Measurements from ENCODE around the gene THSD7B.

THSD7B gene

GRCh38 chr2:136767030-136767429 is 1.7 kb downstream of the THSD7B start:
- Mint-ChIP-seq H3K27me3 (peaks cover 54% of the 10 kb centered on the region), H3K27ac (ENCODE audit: low read depth) (no peak overlapping the region), H3K36me3 (ENCODE audit: insufficient read depth) (no peaks in the 10 kb centered on the region), H3K9me3 (no peaks in the 10 kb centered on the region), H3K4me3 (no peak overlapping the region), H3K4me1 (peaks cover 6% of the 10 kb centered on the region)
- no peak for DNase-seq (ENCODE audit: low spot score in 2 of 2)
- ATAC-seq (replicated peaks; ENCODE audit: extremely low read depth, poor library complexity, severe bottlenecking): no peak

- no peak overlapping the region for H3K27ac Mint-ChIP-seq (ENCODE audit: low read depth)
- ATAC-seq (replicated peaks; ENCODE audit: extremely low read depth, poor library complexity, severe bottlenecking) (no peak), DNase-seq (ENCODE audit: low spot score in 2 of 2) (no peak)
- peaks cover 25% of the 10 kb centered on the region for H3K27me3 Mint-ChIP-seq
- no peaks in the 10 kb centered on the region for H3K36me3 Mint-ChIP-seq (ENCODE audit: insufficient read depth)
- no peaks in the 10 kb centered on the region for H3K9me3 Mint-ChIP-seq
- H3K4me1 Mint-ChIP-seq: peaks cover 1% of the 10 kb centered on the region
- no peak overlapping the region for H3K4me3 Mint-ChIP-seq
Observed at GRCh38 chr2:136769871-136770270, 4.5 kb downstream of the THSD7B start.

GRCh38 chr2:136770384-136770783 is 5.0 kb downstream of the THSD7B start:
- H3K4me3 Mint-ChIP-seq: no peak overlapping the region
- DNase-seq (ENCODE audit: low spot score in 2 of 2): no peak
- no peaks in the 10 kb centered on the region for H3K4me1 Mint-ChIP-seq
- peaks cover 22% of the 10 kb centered on the region for H3K27me3 Mint-ChIP-seq
- no peaks in the 10 kb centered on the region for H3K9me3 Mint-ChIP-seq
- no peak overlapping the region for H3K27ac Mint-ChIP-seq (ENCODE audit: low read depth)
- H3K36me3 Mint-ChIP-seq (ENCODE audit: insufficient read depth): no peaks in the 10 kb centered on the region
- no peak for ATAC-seq (replicated peaks; ENCODE audit: extremely low read depth, poor library complexity, severe bottlenecking)

GRCh38 chr2:136777391-136777790 is 12.0 kb downstream of the THSD7B start:
- Mint-ChIP-seq H3K27ac (ENCODE audit: low read depth) (no peak overlapping the region), H3K9me3 (peaks cover 9% of the 10 kb centered on the region), H3K36me3 (ENCODE audit: insufficient read depth) (no peaks in the 10 kb centered on the region), H3K4me1 (no peaks in the 10 kb centered on the region), H3K4me3 (no peak overlapping the region), H3K27me3 (peaks cover 10% of the 10 kb centered on the region)
- DNase-seq (ENCODE audit: low spot score in 2 of 2) (no peak), ATAC-seq (replicated peaks; ENCODE audit: extremely low read depth, poor library complexity, severe bottlenecking) (no peak)

GRCh38 chr2:136783856-136784255 is 18.5 kb downstream of the THSD7B start:
- Mint-ChIP-seq H3K36me3 (ENCODE audit: insufficient read depth) (no peaks in the 10 kb centered on the region), H3K4me1 (no peaks in the 10 kb centered on the region), H3K27ac (ENCODE audit: low read depth) (no peak overlapping the region), H3K9me3 (peaks cover 11% of the 10 kb centered on the region), H3K27me3 (peaks cover 42% of the 10 kb centered on the region), H3K4me3 (no peak overlapping the region)
- ATAC-seq (replicated peaks; ENCODE audit: extremely low read depth, poor library complexity, severe bottlenecking) (no peak), DNase-seq (ENCODE audit: low spot score in 2 of 2) (no peak)

GRCh38 chr2:136785215-136785614 is 19.9 kb downstream of the THSD7B start:
- DNase-seq (ENCODE audit: low spot score in 2 of 2) (no peak), ATAC-seq (replicated peaks; ENCODE audit: extremely low read depth, poor library complexity, severe bottlenecking) (no peak)
- H3K36me3 Mint-ChIP-seq (ENCODE audit: insufficient read depth): no peaks in the 10 kb centered on the region
- peaks cover 42% of the 10 kb centered on the region for H3K27me3 Mint-ChIP-seq
- H3K27ac Mint-ChIP-seq (ENCODE audit: low read depth): no peak overlapping the region
- H3K4me3 Mint-ChIP-seq: no peak overlapping the region
- peaks cover 11% of the 10 kb centered on the region for H3K9me3 Mint-ChIP-seq
- H3K4me1 Mint-ChIP-seq: no peaks in the 10 kb centered on the region

GRCh38 chr2:136787970-136788369 is 22.6 kb downstream of the THSD7B start:
- H3K4me1 Mint-ChIP-seq: no peaks in the 10 kb centered on the region
- H3K36me3 Mint-ChIP-seq (ENCODE audit: insufficient read depth): no peaks in the 10 kb centered on the region
- peaks cover 30% of the 10 kb centered on the region for H3K27me3 Mint-ChIP-seq
- H3K9me3 Mint-ChIP-seq: peaks cover 6% of the 10 kb centered on the region
- no peak overlapping the region for H3K27ac Mint-ChIP-seq (ENCODE audit: low read depth)
- DNase-seq (ENCODE audit: low spot score in 2 of 2) (no peak), ATAC-seq (replicated peaks; ENCODE audit: extremely low read depth, poor library complexity, severe bottlenecking) (no peak)
- H3K4me3 Mint-ChIP-seq: no peak overlapping the region

- H3K36me3 Mint-ChIP-seq (ENCODE audit: insufficient read depth): no peaks in the 10 kb centered on the region
- H3K4me3 Mint-ChIP-seq: no peak overlapping the region
- DNase-seq (ENCODE audit: low spot score in 2 of 2) (no peak), ATAC-seq (replicated peaks; ENCODE audit: extremely low read depth, poor library complexity, severe bottlenecking) (no peak)
- no peaks in the 10 kb centered on the region for H3K4me1 Mint-ChIP-seq
- no peak overlapping the region for H3K27ac Mint-ChIP-seq (ENCODE audit: low read depth)
- H3K27me3 Mint-ChIP-seq: no peaks in the 10 kb centered on the region
- H3K9me3 Mint-ChIP-seq: no peaks in the 10 kb centered on the region
Observed at GRCh38 chr2:136796339-136796738, 31.0 kb downstream of the THSD7B start.

- no peak for ATAC-seq (replicated peaks; ENCODE audit: extremely low read depth, poor library complexity, severe bottlenecking)
- Mint-ChIP-seq H3K27ac (ENCODE audit: low read depth) (no peak overlapping the region), H3K36me3 (ENCODE audit: insufficient read depth) (no peaks in the 10 kb centered on the region), H3K9me3 (no peaks in the 10 kb centered on the region), H3K4me1 (no peaks in the 10 kb centered on the region), H3K4me3 (no peak overlapping the region), H3K27me3 (no peaks in the 10 kb centered on the region)
- no peak for DNase-seq (ENCODE audit: low spot score in 2 of 2)
Observed at GRCh38 chr2:136798766-136799165, 33.4 kb downstream of the THSD7B start.

GRCh38 chr2:136801661-136802060 is 36.3 kb downstream of the THSD7B start:
- H3K36me3 Mint-ChIP-seq (ENCODE audit: insufficient read depth): no peaks in the 10 kb centered on the region
- no peak for ATAC-seq (replicated peaks; ENCODE audit: extremely low read depth, poor library complexity, severe bottlenecking)
- no peaks in the 10 kb centered on the region for H3K9me3 Mint-ChIP-seq
- H3K27me3 Mint-ChIP-seq: no peaks in the 10 kb centered on the region
- no peak for DNase-seq (ENCODE audit: low spot score in 2 of 2)
- H3K4me1 Mint-ChIP-seq: no peaks in the 10 kb centered on the region
- H3K27ac Mint-ChIP-seq (ENCODE audit: low read depth): no peak overlapping the region
- H3K4me3 Mint-ChIP-seq: no peak overlapping the region

- Mint-ChIP-seq H3K4me1 (no peaks in the 10 kb centered on the region), H3K4me3 (no peak overlapping the region), H3K27ac (ENCODE audit: low read depth) (no peak overlapping the region), H3K9me3 (peaks cover 6% of the 10 kb centered on the region), H3K27me3 (no peaks in the 10 kb centered on the region), H3K36me3 (ENCODE audit: insufficient read depth) (no peaks in the 10 kb centered on the region)
- no peak for ATAC-seq (replicated peaks; ENCODE audit: extremely low read depth, poor library complexity, severe bottlenecking)
- DNase-seq (ENCODE audit: low spot score in 2 of 2): no peak
Observed at GRCh38 chr2:136809998-136810397, 44.7 kb downstream of the THSD7B start.

- ATAC-seq (replicated peaks; ENCODE audit: extremely low read depth, poor library complexity, severe bottlenecking): no peak
- Mint-ChIP-seq H3K4me1 (no peaks in the 10 kb centered on the region), H3K36me3 (ENCODE audit: insufficient read depth) (no peaks in the 10 kb centered on the region), H3K27ac (ENCODE audit: low read depth) (no peak overlapping the region), H3K27me3 (no peaks in the 10 kb centered on the region), H3K4me3 (no peak overlapping the region), H3K9me3 (peaks cover 5% of the 10 kb centered on the region)
- no peak for DNase-seq (ENCODE audit: low spot score in 2 of 2)
Observed at GRCh38 chr2:136818839-136819238, 53.5 kb downstream of the THSD7B start.

- H3K27ac Mint-ChIP-seq (ENCODE audit: low read depth): no peak overlapping the region
- H3K4me3 Mint-ChIP-seq: no peak overlapping the region
Observed at GRCh38 chr2:136823291-136823690, 57.9 kb downstream of the THSD7B start.

GRCh38 chr2:136828162-136828561 is 62.8 kb downstream of the THSD7B start:
- H3K9me3 Mint-ChIP-seq: no peaks in the 10 kb centered on the region
- no peak overlapping the region for H3K27ac Mint-ChIP-seq (ENCODE audit: low read depth)
- ATAC-seq (replicated peaks; ENCODE audit: extremely low read depth, poor library complexity, severe bottlenecking): no peak
- no peaks in the 10 kb centered on the region for H3K27me3 Mint-ChIP-seq
- H3K36me3 Mint-ChIP-seq (ENCODE audit: insufficient read depth): no peaks in the 10 kb centered on the region
- H3K4me3 Mint-ChIP-seq: no peak overlapping the region
- H3K4me1 Mint-ChIP-seq: no peaks in the 10 kb centered on the region
- no peak for DNase-seq (ENCODE audit: low spot score in 2 of 2)

More at GRCh38 chr2:136823291-136823690, 57.9 kb downstream of the THSD7B start:
- ATAC-seq (replicated peaks; ENCODE audit: extremely low read depth, poor library complexity, severe bottlenecking): no peak
- Mint-ChIP-seq H3K36me3 (ENCODE audit: insufficient read depth) (no peaks in the 10 kb centered on the region), H3K27me3 (no peaks in the 10 kb centered on the region), H3K4me1 (no peaks in the 10 kb centered on the region), H3K9me3 (no peaks in the 10 kb centered on the region)
- DNase-seq (ENCODE audit: low spot score in 2 of 2): no peak

All from central memory CD8-positive, alpha-beta T cell (primary cell).